ENCODE measurements around the gene RER1.

DNA sequence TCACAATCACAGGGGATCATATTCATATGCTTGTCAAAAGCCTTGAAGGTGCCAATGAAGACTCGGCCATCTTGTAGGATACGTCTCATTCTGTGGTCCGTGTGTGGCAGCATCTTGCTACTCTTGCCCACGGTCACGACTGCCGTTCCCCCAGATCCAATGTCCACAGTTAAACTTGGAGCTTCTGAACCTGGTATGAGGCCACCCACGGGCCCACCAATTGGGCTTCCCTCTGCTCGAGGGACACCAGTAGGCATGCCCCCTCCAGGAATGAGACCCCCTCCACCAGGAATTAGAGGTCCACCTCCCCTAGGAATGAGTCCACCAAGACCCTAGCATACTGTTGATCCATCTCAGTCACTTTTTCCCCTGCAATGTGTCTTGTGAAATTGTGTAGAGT lies 39.9 kb upstream of the RER1 start:
- TF ChIP-seq, protein P1, sequence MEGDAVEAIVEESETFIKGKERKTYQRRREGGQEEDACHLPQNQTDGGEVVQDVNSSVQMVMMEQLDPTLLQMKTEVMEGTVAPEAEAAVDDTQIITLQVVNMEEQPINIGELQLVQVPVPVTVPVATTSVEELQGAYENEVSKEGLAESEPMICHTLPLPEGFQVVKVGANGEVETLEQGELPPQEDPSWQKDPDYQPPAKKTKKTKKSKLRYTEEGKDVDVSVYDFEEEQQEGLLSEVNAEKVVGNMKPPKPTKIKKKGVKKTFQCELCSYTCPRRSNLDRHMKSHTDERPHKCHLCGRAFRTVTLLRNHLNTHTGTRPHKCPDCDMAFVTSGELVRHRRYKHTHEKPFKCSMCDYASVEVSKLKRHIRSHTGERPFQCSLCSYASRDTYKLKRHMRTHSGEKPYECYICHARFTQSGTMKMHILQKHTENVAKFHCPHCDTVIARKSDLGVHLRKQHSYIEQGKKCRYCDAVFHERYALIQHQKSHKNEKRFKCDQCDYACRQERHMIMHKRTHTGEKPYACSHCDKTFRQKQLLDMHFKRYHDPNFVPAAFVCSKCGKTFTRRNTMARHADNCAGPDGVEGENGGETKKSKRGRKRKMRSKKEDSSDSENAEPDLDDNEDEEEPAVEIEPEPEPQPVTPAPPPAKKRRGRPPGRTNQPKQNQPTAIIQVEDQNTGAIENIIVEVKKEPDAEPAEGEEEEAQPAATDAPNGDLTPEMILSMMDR (IDR thresholded peaks at IDR 0.05), result no peak
- TF ChIP-seq POLR2A (IDR thresholded peaks at IDR 0.05), result no peak
